Upper lobe of right lung (tissue), 1 donor: ENCODE measurements around the gene AADAC. TPM values are rescaled to one million over a fixed set of nuclear protein-coding genes. Genes with fewer than 3 reads are reported as not detected.

ENCODE experiments used
- ATAC-seq: fragments of 200-7000 bp; cut with Tn5 transposase; one replicate; pipeline ENCODE4 v1.9.1; 2020; ENCODE audit warnings: mild to moderate bottlenecking, moderate library complexity
- DNase-seq: peaks from one replicate; pipeline ENCODE4 v3.0.0-alpha.2; 2020
- H3K27ac ChIP-seq: fragments of 200-600 bp; one replicate; pipeline ENCODE4 v1.8.0; 2022
- H3K27me3 ChIP-seq: fragments of 200-600 bp; one replicate; pipeline ENCODE4 v1.8.0; 2022; ENCODE audit warnings: mild to moderate bottlenecking
- H3K36me3 ChIP-seq: fragments of 200-600 bp; one replicate; pipeline ENCODE4 v1.8.0; 2022
- H3K4me1 ChIP-seq: fragments of 200-600 bp; one replicate; pipeline ENCODE4 v1.8.0; 2022
- H3K4me3 ChIP-seq: fragments of 200-600 bp; one replicate; pipeline ENCODE4 v1.8.0; 2022; ENCODE audit warnings: mild to moderate bottlenecking
- H3K9me3 ChIP-seq: fragments of 200-600 bp; one replicate; pipeline ENCODE4 v1.8.0; 2022
- CTCF ChIP-seq: fragments of 200-600 bp; IDR thresholded peaks from one replicate; pipeline ENCODE4 v1.8.0; 2022; ENCODE audit warnings: antibody characterized with exemption
- intact Hi-C: fragments of 100-400 bp; cut with DNase I; formaldehyde crosslinking; loops from one replicate; pipeline ENCODE4 v1.11.0; 2022
- total RNA-seq: library from RNA; stranded (reverse); fragmentation: NEBNext Ultra II Directional; extraction: Animal tissue kit (Norgen Biotek cat#: 25700); gene quantifications from one replicate; pipeline ENCODE4 v1.2.1, GENCODE V29; 2021
- donor health status: DM: no; HTN: yes; CAD: no; lungs with severe emphysema.

Gene AADAC
- total RNA-seq, 1 donor from 2014 or later = 3.2 TPM

GRCh38 chr3:151859233-151859673 is 45.3 kb downstream of the AADAC start:
- H3K36me3 ChIP-seq = no peaks in the 10 kb centered on the region
- H3K4me1 ChIP-seq = no peaks in the 10 kb centered on the region
- DNase-seq = no peak
- H3K27me3 ChIP-seq = no peaks in the 10 kb centered on the region
- H3K27ac ChIP-seq = no peak overlapping the region
- TF ChIP-seq CTCF = no peak
- H3K4me3 ChIP-seq = no peak overlapping the region
- H3K9me3 ChIP-seq = no peaks in the 10 kb centered on the region
- no peak for ATAC-seq
- intact Hi-C loops = no loop called here

- no peak for TF ChIP-seq CTCF
- DNase-seq (no peak), ATAC-seq (no peak)
- intact Hi-C loops = no loop called here
- H3K36me3 ChIP-seq = no peaks in the 10 kb centered on the region
- no peak overlapping the region for H3K4me3 ChIP-seq
- no peak overlapping the region for H3K27ac ChIP-seq
- H3K27me3 ChIP-seq = no peaks in the 10 kb centered on the region
- no peaks in the 10 kb centered on the region for H3K4me1 ChIP-seq
- H3K9me3 ChIP-seq = no peaks in the 10 kb centered on the region
Observed at GRCh38 chr3:151859905-151860304, 46.0 kb downstream of the AADAC start.

- Histone ChIP-seq H3K27me3 (no peaks in the 10 kb centered on the region), H3K4me3 (no peak overlapping the region), H3K27ac (no peak overlapping the region), H3K4me1 (no peaks in the 10 kb centered on the region), H3K9me3 (no peaks in the 10 kb centered on the region), H3K36me3 (no peaks in the 10 kb centered on the region)
- TF ChIP-seq CTCF = no peak
- DNase-seq (no peak), ATAC-seq (no peak)
- intact Hi-C loops = no loop called here
Observed at GRCh38 chr3:151863611-151864010, 49.7 kb downstream of the AADAC start.

GRCh38 chr3:151864423-151865101 is 50.6 kb downstream of the AADAC start:
- ATAC-seq = no peak
- Histone ChIP-seq H3K36me3 (no peaks in the 10 kb centered on the region), H3K4me1 (no peaks in the 10 kb centered on the region), H3K4me3 (no peak overlapping the region), H3K27me3 (no peaks in the 10 kb centered on the region), H3K9me3 (no peaks in the 10 kb centered on the region), H3K27ac (no peak overlapping the region)
- DNase-seq = no peak
- intact Hi-C loops = no loop called here
- no peak for TF ChIP-seq CTCF

GRCh38 chr3:151866711-151867410 is 52.9 kb downstream of the AADAC start:
- no peak overlapping the region for H3K4me3 ChIP-seq
- no peaks in the 10 kb centered on the region for H3K9me3 ChIP-seq
- no peaks in the 10 kb centered on the region for H3K27me3 ChIP-seq
- DNase-seq = no peak
- intact Hi-C loops = no loop called here
- peak overlapping the region; percentile 18 for H3K27ac ChIP-seq
- no peak for ATAC-seq
- TF ChIP-seq CTCF = no peak
- H3K36me3 ChIP-seq = no peaks in the 10 kb centered on the region
- peaks cover under 1% of the 10 kb centered on the region for H3K4me1 ChIP-seq
